SKM-1 (cell line): ENCODE data around the gene HMCN2.

Experiments used
- DNase-seq: peaks from one replicate; lab custom pipeline; 2025; ENCODE audit not compliant: unreplicated experiment; lab: John Stamatoyannopoulos, UW

HMCN2 gene

DNA sequence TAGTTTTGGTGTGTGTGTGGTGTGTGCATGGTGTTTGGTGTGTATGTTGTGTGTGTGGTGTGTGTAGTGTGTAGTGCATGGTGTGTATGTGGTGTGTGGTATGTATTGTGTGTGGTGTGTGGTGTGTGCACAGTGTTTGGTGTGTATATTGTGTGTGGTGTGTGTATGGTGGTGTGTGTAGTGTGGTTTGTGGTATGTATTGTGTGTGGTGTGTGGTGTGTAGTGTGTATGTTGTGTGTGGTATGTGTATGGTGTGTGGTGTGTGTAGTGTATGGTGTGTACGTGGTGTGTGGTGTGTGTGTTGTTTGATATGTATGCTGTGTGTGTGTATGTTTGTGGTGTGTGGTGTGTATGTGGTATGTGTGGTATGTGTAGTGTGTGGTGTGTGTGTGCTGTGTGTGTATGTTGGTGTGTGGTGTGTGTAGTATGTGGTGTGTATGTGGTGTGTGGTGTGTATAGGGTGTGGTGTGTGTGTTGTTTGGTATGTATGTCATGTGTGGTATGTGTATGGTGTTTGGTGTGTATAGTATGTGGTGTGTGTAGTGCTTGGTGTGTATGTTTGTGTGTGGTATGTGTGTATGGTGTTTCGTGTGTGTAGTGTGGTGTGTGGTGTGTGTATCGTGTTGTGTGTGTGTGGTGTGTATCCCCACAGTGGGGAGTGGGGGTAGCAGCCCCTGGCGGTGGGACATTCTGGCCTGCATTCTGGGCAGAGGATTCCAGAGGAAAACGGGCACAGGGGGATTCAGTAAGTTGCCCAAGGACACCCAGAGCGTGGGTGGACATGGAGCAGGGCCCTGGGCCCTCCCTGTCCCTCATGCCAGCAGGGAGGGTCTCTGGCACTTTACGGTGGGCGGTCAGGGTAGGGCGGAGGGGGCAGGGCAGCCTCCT is 79.7 kb downstream of the HMCN2 start:
- no peak for DNase-seq

DNA sequence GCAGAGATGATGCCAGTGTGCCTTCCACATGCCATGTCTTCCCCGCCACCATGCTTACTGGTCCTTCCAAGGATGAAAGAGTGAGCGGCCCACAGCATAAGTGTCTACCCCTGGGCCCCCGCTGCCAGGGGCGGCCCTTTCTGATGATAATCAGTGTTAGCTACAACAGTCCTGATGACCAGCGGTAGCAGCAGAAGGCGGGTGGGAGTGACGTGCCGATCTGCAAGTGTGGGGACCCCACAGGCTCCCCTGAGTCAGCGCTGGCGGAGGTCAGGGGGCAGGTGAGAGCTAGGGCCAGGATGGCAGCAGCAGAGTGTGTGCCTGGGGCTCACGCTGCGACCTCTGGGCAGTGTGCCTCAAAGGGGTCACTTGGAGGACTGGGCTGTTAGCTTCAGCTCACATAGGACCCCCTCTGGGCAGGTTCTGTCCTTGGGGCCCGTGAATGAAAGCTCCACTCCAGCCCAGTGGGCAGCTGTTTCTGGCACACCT is 80.4 kb downstream of the HMCN2 start:
- no peak for DNase-seq

DNA sequence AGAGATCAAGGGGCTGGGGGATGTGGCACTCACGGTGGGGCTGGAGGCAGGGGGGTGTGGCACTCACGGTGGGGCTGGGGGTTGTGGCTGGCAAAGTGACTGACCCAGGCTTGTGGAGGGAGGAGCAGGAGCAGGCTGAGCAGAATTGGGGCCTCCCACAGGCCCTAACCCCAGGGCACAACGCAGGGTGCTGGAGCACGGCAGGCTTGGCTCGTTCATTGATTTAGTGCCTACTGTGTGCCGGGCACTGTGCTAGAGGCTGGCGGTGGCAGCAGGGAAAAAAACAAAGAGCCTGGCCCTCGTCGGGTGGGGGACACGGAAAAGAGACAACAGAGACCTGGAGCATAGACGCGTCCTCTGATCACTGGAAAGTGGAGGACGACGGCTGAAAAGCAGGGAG is 80.9 kb downstream of the HMCN2 start:
- DNase-seq: no peak

DNA sequence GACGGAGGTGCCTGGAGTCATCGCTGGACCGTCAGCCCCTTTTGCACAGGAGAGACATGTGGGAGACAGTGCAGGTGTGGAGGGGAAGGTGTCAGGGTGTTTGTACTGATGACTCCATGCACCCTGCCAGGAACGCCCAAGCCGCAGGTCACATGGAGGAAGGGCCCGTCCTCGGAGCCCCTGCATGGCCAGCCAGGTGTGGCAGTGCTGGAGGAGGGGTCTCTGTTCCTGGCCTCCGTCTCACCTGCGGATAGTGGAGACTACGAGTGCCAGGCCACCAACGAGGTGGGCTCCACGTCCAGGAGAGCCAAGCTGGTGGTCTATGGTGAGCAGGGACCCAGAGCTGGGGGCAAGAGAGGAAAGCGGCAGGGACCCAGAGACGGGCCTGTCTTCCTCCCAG is 81.5 kb downstream of the HMCN2 start:
- no peak for DNase-seq

DNA sequence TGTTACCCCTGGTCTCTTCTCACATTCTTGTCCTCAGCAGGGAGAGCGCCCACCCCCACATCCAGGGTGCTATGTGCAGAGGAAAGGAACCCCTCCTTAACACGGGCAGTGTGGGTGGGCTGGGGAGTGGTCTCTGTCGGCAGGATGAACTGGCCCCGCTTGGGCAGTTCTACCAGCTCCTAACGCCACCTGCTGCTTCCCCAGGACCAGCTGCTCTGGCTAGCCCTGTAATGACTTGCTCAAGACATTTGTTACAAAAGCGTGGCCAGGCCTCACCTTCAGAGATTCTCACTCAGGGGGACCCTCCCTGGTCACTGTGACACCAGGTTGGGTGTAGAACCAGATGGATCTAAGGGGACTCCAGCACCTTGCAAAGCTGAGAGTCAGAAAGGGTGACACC is 82.4 kb downstream of the HMCN2 start:
- no peak for DNase-seq

DNA sequence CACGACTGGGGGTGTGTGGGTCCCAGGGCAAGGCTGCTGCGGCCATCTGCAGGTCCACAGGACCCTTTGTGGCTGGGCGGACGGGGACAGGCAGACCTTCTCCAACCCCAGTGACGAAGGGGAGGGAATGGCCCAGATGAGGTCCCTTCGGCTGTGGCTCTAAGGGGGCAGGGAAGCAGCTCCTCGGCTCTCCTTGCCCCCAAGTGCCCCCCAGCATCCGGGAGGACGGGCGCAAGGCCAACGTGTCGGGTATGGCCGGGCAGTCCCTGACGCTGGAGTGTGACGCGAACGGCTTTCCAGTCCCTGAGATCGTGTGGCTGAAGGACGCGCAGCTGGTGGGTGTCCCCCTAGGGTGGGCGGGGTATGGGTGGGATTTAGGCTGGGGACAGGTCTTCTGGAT is 82.8 kb downstream of the HMCN2 start:
- DNase-seq: no peak

DNA sequence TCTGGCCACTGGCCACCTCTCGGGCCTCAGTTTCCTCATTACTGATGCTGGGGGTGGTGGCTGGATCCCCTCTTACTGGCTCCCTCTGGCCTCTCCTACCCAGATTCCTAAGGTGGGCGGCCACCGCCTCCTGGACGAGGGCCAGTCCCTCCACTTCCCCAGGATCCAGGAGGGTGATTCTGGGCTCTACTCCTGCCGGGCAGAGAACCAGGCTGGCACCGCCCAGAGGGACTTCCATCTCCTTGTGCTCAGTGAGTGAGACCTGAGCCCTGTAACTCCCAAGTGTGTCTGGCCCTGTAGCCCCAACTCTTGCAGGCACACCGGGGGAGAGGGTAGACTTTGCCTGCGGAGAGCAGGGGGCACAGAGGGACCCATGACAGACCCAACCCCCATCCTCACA is 83.3 kb downstream of the HMCN2 start:
- DNase-seq: no peak

DNA sequence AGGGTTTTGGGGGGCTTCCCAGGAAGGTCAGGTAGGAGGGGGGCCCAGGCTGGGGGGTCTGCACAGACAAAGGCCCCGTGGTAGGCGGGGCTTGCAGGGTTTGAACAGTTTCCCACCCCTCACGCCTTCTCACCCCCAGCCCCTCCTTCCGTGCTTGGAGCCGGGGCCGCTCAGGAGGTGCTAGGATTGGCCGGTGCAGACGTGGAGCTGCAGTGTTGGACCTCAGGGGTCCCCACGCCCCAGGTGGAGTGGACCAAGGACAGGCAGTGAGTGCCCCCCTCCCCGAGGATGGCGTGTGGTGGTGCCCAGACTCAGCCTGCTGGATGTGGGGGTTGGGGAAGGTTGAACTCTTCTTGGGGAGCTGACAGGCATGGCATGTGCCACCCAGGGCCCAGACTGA is 83.8 kb downstream of the HMCN2 start:
- DNase-seq: no peak

DNA sequence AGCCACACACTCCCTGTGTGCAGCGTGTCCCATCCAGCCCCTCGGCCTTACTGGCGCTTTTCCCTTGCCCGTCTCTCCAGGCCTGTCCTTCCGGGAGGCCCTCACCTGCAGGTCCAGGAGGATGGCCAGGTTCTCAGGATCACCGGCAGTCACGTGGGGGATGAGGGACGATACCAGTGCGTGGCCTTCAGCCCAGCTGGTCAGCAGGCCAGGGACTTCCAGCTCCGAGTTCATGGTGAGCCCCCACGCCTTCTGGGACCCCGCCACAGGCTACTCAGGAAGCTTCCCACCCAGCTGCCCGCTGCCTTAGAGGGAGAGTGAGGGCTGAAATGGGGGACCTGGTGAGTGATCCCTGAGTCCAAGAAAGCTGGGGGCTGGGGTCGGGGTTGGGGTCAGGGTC is 85.8 kb downstream of the HMCN2 start:
- no peak for DNase-seq

DNA sequence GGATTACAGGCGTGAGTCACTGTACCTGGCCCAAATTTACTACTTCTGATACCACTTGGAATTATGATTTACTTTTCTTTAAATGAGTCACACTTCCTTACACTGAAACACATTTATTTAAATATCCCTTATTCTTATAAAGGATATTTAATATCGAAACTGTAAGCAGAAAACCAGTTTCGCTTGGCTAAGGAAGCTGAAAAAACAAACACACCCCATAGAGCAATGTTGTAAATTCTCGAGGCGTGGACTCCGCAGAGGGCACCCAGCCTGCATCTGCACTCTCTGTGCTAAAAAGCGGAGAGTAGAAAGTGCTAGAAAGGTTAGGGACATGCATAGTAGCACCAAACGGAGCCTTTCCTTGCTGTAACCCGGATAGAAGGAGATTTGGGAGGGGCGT is 86.5 kb downstream of the HMCN2 start:
- no peak for DNase-seq

DNA sequence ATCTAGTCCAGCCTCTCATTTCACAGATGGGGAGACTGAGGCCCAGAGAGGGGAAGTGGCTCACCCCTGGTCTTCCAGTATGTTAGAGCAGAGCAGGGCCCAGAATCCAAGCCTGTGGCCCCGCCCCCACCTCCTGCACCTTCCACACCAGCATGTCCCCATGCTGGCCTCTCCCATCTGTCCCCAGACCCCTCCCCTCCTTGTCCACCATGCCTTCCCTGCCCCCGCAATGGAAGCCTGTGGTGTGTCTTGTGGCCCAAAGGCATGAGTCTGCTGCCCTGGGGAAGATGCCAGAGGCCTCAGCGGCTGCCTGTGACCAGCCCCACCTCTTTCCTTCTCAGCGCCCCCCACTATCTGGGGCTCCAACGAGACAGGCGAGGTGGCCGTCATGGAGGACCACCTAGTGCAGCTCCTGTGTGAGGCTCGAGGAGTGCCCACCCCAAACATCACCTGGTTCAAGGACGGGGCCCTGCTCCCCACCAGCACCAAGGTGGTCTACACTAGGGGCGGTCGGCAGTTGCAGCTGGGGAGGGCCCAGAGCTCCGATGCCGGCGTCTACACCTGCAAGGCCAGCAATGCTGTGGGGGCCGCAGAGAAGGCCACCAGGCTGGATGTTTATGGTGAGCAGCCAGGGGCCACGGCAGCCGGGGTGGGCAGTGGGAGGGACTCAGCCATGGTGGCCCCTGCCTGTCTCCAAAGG is 87.2 kb downstream of the HMCN2 start:
- no peak for DNase-seq

DNA sequence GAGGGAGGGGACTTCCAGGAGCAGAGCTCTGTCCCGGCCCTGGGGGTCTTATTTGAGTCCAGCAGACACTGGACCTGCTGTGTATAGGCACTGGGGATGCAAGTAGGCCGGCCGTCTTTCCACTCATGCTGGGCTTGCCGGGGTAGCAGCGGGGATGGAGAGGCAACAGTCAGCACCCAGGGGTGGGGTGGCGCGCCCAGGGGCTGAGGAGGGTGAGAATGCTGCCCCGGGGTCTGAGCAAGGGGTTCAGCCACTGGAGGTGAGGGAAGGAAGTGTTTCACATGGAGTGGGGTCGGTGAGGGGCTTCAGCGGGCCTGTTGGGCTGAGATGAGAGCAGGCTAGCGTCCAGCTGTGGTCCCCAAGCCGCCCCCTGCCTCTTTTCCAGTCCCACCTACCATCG is 88.8 kb downstream of the HMCN2 start:
- DNase-seq: no peak

DNA sequence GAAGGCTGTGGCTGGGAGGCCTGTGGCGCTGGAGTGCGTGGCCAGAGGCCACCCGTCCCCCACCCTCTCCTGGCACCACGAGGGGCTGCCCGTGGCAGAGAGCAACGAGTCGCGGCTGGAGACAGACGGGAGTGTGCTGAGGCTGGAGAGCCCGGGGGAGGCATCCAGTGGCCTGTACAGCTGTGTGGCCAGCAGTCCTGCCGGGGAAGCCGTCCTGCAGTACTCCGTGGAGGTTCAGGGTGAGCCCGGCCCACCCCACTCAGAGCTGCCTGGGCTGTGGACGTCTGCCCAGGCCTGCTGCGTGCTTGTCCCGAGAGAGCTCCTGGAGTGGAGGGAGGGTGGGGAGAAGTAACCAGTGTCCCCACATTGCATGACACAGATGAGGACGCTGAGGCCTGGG is 89.2 kb downstream of the HMCN2 start:
- DNase-seq: no peak

DNA sequence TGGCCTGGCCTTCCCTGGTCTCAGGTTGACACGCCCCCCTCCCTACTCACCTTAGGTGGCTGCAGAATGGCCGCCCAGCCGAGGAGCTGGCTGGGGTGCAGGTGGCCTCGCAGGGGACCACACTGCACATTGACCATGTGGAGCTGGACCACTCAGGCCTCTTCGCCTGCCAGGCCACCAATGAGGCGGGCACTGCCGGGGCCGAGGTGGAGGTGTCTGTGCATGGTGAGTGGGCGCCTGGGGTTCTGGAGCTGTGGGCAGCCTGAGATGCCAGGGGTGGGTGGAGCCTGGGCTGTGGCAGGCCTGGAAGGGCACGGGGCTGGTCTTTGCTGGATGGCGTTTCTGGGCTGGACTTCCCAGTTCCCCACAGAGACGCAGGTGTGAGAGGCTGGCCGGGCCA is 90.5 kb downstream of the HMCN2 start:
- DNase-seq: no peak

DNA sequence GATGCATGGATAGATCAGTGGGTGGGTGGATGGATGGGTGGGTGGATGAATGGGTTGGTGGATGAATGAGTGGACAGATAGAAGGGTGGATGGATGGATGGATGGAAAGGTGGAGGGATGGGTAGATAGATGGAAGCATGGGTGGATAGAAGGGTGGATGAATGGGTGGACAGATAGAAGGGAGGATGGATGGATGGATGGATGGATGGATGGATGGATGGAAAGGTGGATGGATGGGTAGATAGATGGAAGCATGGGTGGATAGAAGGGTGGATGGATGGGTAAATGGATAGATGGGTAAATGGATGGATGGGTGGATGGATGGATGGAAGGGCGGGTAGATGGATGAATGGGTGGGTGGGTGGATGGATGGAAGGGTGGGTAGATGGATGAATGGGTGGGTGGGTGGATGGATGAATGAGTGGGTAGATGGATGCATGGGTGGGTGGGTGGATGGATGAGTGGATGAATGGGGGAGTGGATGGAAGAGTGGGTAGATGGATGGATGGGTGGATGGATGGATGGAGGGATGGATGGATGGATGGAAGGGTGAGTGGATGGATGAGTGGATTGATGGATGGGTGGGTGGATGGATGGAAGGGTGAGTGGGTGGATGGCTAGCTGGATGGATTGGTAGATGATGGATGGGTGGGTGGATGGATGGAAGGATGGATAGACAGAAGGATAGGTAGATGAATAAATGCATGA is 91.5 kb downstream of the HMCN2 start:
- no peak for DNase-seq

DNA sequence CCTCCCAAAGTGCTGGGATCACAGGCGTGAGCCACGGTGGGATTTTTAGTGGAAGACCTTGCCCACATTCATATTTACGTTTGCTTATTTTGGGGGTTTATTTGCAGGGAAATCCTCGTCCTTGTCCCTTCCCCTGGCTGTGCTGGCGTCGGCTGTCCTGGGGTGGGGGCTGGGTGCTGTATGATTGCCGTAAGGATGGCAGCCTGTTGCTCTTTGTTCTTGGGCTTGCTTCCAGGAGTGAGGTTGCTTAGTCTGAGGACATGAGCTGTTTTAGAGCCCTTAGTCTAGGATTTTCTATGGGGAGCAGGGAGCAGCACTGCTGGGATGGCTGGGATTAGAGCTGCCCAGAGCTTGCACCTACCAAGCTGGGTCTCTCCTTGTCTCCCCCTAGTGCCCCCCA is 93.4 kb downstream of the HMCN2 start:
- DNase-seq: no peak

DNA sequence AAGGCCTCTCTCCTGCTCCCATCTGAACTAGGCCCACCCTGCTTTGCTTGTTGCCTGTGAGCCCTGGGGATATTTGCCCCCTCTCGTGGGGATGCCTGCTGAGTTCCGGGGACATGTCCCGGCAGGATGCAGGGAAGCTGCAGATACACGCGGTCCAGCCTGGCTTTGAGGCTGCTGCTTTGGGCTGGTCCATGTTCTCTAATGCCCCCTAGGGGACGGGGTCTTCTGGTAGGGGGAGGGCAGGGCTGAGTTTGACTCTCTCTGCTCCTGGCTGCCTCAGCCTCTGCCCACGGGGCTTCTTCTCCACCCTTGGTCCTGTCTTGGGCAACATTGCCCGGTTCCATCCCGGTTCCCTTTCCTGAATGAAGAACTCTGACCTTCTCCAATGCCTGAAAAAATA is 94.3 kb downstream of the HMCN2 start:
- DNase-seq: no peak

DNA sequence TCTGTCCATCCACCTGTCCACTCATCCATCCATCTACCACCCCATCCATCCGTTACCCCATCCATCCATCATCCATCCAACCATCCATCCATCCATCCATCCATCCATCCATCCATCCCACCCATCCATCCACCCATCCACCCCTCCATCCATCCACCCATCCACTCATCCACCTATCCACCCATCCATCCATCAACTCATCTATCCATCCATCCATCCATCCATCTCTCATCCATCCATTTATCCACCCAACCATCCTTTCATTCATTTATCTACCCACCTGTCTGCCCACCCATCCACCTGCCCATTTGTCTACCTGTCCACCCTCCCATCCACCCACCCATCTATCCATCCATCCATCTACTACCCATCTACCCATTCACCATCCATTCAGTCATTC is 95.1 kb downstream of the HMCN2 start:
- DNase-seq: no peak

DNA sequence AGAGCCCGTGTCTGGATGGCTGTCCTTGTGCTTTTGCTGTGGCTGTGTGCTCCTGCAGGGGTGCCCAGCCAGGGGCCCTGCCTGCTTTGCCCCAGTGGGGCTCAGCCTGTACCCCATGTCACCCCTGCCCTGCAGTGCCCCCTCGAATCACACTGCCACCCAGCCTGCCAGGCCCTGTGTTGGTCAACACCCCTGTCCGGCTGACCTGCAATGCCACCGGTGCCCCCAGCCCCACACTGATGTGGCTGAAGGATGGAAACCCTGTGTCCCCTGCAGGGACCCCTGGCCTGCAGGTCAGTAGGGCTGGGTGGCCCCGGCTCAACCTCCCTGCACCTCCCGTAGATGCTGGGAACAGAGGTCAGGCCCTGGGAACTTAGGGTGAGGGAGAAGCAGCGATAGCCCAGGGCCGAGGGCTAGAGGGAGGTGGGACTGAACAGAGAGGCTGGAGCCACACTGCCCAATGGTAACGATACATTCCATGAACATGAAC is 96.4 kb downstream of the HMCN2 start:
- no peak for DNase-seq

DNA sequence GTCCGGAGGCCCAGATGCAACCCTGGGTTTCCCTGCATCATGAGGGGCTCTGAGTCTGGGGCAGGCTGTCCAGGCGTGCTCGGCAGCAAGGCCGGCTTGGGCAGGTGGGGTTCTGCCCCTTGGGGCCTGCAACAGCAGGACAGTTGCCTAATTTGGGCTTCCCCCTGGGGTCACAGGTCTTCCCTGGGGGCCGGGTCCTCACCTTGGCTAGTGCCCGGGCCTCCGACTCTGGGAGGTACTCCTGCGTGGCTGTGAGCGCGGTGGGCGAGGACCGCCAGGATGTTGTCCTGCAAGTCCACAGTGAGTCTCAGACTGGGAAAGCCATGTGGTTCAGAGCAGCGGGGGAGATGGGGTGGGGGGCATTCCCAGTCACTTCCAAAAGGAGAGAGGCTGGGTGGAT is 97.1 kb downstream of the HMCN2 start:
- DNase-seq: no peak

DNA sequence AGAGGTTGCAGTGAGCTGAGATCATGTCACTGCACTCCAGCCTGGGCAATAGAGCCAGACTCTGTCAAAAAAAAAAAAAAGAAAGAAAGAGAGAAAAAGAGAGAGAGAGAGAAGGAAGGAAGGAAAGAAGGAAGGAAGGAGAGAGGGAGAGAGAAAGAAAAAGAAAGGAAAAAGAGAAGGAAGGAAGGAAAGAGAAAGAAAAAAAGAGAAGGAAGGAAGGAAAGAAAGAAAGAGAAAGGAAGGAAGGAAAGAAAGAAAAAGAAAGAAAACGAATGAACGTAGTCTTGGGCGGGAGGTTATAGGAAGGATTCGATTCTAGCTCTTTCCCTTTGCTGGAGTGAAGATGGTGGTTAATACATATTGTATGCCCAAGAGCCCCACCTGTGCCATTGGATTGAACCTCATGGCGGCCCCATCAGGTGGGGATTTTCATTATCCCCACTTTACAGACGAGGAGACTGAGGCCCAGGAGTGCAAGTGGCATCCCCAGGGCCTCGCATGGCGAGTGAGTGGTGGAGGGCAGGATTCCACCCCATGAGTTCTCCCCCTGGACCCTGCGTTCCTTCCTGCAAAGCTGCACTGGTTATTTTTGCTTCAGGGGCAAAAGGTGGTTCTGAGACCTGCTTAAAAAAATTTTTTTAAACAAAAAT is 98.3 kb downstream of the HMCN2 start:
- DNase-seq: no peak
